Nasal cavity respiratory epithelium epithelial cell of viscerocranial mucosa (primary cell): ENCODE measurements around the gene SEPTIN12. TPM values are rescaled to one million over a fixed set of nuclear protein-coding genes. Genes with fewer than 3 reads are reported as not detected.

ENCODE experiments used
- total RNA-seq: library from RNA; depleted of rRNA; stranded (reverse); fragments of >200 nt; gene quantifications from 2 replicates; pipeline ENCODE4 v1.2.3, GENCODE V29; 2014

SEPTIN12 gene, protein sequence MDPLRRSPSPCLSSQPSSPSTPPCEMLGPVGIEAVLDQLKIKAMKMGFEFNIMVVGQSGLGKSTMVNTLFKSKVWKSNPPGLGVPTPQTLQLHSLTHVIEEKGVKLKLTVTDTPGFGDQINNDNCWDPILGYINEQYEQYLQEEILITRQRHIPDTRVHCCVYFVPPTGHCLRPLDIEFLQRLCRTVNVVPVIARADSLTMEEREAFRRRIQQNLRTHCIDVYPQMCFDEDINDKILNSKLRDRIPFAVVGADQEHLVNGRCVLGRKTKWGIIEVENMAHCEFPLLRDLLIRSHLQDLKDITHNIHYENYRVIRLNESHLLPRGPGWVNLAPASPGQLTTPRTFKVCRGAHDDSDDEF
- total RNA-seq = not detected in 2 replicates

GRCh38 chr16:4787627-4788482 is at the start of gene SEPTIN12:
Gene SEPTIN12, minus strand, starts transcription at chr16:4788345. Its CDS starts 700 bp downstream, at chr16:4787645.

GRCh38 chr16:4801962-4802658 is 14.0 kb upstream of the SEPTIN12 start, which contains the start of gene ROGDI:
Gene ROGDI, minus strand, starts transcription at chr16:4802633. Its CDS starts 62 bp downstream, at chr16:4802571.

GRCh38 chr16:4795181-4795827 is 7.2 kb upstream of the SEPTIN12 start, which contains the start of gene SMIM22:
Gene SMIM22, plus strand, starts transcription at chr16:4795369. Its CDS starts 366 bp downstream, at chr16:4795735.

DNA sequence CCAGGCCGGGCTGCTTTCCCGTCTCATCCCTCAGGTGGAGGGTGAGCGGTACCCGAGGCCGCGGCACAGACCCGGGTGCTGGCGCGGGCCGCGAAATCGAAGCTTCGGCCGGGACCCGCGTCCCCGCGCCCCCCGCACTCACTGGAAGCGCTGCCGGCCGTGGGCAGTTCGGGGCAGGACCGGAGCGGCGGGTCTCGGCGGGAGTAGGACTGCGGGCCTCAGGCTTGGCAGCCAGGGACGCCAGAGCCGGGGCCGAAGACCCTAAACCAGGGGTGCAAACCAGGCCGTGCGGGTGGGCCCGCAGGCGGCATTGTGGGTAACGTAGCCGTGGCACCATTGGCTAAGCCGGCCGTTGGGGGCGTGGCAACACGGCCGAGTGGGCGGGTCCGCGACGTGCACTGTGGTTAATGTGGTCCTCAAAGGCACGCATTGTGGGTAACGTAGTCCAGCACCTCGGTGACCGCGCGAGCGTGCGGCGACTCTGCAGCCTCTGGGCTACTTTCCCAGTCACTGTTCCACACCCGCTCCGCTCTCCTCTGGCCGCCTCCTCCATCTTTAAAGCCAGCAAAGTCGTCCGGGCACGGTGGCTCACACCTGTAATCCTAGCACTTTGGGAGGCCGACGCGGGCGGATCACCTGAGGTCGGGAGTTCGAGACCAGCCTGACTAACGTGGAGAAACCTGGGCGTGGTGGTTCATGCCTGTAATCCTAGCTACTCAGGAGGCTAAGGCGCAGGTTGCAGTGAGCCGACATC is 21.1 kb downstream of the SEPTIN12 start, which contains the start of gene ZNF500:
Gene ZNF500 (minus strand): TSS at position 288 of the 754 bp plus-strand sequence. CDS start 1,184 bp downstream, outside the sequence.

DNA sequence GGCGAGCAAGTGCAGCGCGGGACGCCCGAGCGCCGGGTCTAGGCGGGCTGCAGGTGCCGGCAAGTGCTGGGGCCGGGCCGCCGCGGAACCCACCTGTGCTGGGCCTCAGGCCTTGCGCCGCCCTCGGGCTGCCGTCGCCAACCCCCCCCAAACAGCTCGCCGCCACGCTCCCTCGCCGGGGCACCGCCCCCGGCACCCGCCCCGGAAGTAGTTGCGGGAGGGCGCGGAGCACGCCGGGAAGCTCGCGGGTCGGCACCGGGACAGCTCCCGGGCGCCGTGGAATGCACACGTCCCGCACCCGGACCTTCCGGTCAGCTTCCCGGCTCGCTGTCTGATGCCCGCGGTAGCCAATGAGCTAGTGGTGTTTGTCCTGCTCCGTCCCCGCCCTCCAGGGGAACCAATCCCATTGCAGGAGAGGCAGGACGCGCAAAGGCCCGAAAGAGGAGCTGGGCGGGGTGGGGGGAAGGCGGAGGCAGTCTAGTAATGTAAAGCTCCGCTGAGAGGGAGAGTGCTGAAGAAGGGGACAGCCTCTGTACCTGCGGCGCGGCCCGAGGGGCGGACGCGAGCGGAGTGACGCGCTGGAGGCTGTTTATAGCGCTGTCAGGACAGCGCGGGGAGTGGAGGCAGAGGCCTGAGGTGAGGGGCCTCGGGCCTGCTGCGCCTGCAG is 53.9 kb downstream of the SEPTIN12 start, which contains the start of the genes ANKS3 and DNAAF8:
Gene ANKS3 (minus strand): TSS at position 209 of the 667 bp plus-strand sequence. CDS start 4,122 bp downstream, outside the sequence.
Gene DNAAF8 (plus strand): TSS at position 475 of the 667 bp plus-strand sequence. CDS start 1,978 bp downstream, outside the sequence.

Other genes starting within 250 kb of the SEPTIN12 start
- gene CDIP1, start 249.6 kb downstream of the SEPTIN12 start, total RNA-seq = 12.0 and 33.5 TPM in 2 replicates
- gene C16orf96, start 232.0 kb downstream of the SEPTIN12 start, total RNA-seq = under 0.01 and 0.14 TPM in 2 replicates
- 4.1 and 7.3 TPM in 2 replicates for gene UBALD1, start 173.5 kb downstream of the SEPTIN12 start, total RNA-seq
- gene MGRN1, start 163.5 kb downstream of the SEPTIN12 start, total RNA-seq = 11.3 and 34.5 TPM in 2 replicates
- 22.2 and 23.6 TPM in 2 replicates for gene NUDT16L1, start 94.8 kb downstream of the SEPTIN12 start, total RNA-seq
- 11.6 and 20.2 TPM in 2 replicates for gene ANKS3, start 54.1 kb downstream of the SEPTIN12 start, total RNA-seq
- gene DNAAF8, start 53.8 kb downstream of the SEPTIN12 start, total RNA-seq = under 0.01 and 0.28 TPM in 2 replicates
- gene ZNF500, start 21.2 kb downstream of the SEPTIN12 start, total RNA-seq = 5.8 and 8.0 TPM in 2 replicates
- gene SMIM22, start 7.0 kb upstream of the SEPTIN12 start, total RNA-seq = 2.1 and 5.8 TPM in 2 replicates
- gene ROGDI, start 14.3 kb upstream of the SEPTIN12 start, total RNA-seq = 10.9 and 20.9 TPM in 2 replicates
- 40.7 and 68.3 TPM in 2 replicates for gene GLYR1, start 58.9 kb upstream of the SEPTIN12 start, total RNA-seq
- 33.2 and 44.3 TPM in 2 replicates for gene UBN1, start 59.1 kb upstream of the SEPTIN12 start, total RNA-seq
- gene PPL, start 148.8 kb upstream of the SEPTIN12 start, total RNA-seq = 199 and 267 TPM in 2 replicates
- gene SEC14L5, start 170.0 kb upstream of the SEPTIN12 start, total RNA-seq = 0.14 and 0.34 TPM in 2 replicates
- gene NAGPA, start 245.6 kb upstream of the SEPTIN12 start, total RNA-seq = 9.6 and 18.2 TPM in 2 replicates